HCT116 (cell line): ENCODE results near the gene BEND5. TPM values are rescaled to one million over a fixed set of nuclear protein-coding genes. Genes with fewer than 3 reads are reported as not detected.

Experiments used
- ATAC-seq: fragments of 200-7000 bp; cut with Tn5 transposase; 2 replicates; pipeline ENCODE4 v1.9.1; 2020; ENCODE audit warnings: mild to moderate bottlenecking, moderate library complexity
- BruUV-seq: library from RNA; stranded (reverse); fragments of 400-500 nt; replicated peaks from 2 replicates; lab custom pipeline; 2021; lab: Mats Ljungman, UMichigan
- CTCF ChIA-PET: fragments of 300-600 bp; sonication (Branson Sonifier 250); formaldehyde crosslinking; loops from one replicate; lab custom pipeline; 2021; ENCODE audit warnings: antibody characterized with exemption; lab: Charles Lee
- POLR2A ChIA-PET: fragments of 300-600, 350-600 bp; sonication (Branson Sonifier 250); formaldehyde crosslinking; loops from one replicate; lab custom pipeline; 2021; ENCODE audit warnings: antibody characterized with exemption; lab: Charles Lee
- RAD21 ChIA-PET, 2 experiments: fragments of 300-600 bp; sonication (Branson Sonifier 250); formaldehyde crosslinking; loops; one replicate each; lab custom pipeline; 2023; ENCODE audit warnings: low total read pairs in 2 of 2; ENCODE audit not compliant: uncharacterized antibody in 2 of 2, unreplicated experiment in 2 of 2, low non-redundant PET in 1 of 2; lab: Charles Lee
- DNase-seq: peaks from one replicate; pipeline ENCODE4 v3.0.0-alpha.2; 2010; ENCODE audit warnings: low read depth, low spot score
- H2AFZ ChIP-seq: fragments of 200-600 bp; shearing (Covaris generic), sonication (generic); 2 replicates; pipeline ENCODE4 v1.6.1; 2017; ENCODE audit warnings: low read depth, mixed run types, mixed read lengths, antibody characterized with exemption, low read length; ENCODE audit not compliant: poor library complexity, severe bottlenecking
- H3K27ac ChIP-seq: 2 replicates; pipeline ENCODE4 v1.5.1; 2012; ENCODE audit warnings: low read depth, low read length
- H3K27me3 ChIP-seq: fragments of 200-600 bp; sonication (generic); 2 replicates; pipeline ENCODE4 v1.6.1; 2016; ENCODE audit warnings: mixed run types, low read length, mixed read lengths; ENCODE audit not compliant: insufficient read depth
- H3K36me3 ChIP-seq, 2 experiments: fragments of 200-500 bp in 1 of 2; fragments of 200-600 bp in 1 of 2; sonication (Bioruptor generic) in 1 of 2; sonication (generic) in 1 of 2; 2 replicates each; pipeline versions ENCODE4 v1.5.1 to v1.6.1; 2014 to 2016; ENCODE audit warnings: low read length in 2 of 2, inconsistent platforms in 1 of 2, mixed read lengths in 1 of 2, mixed run types in 1 of 2; ENCODE audit not compliant: insufficient read depth in 2 of 2, control insufficient read depth in 1 of 2
- H3K4me1 ChIP-seq, 2 experiments: fragments of 200-600 bp in 1 of 2; sonication (generic) in 1 of 2; 2 replicates each; pipeline versions ENCODE4 v1.5.1 to v1.6.1; 2012 to 2017; ENCODE audit warnings: low read length in 2 of 2, inconsistent platforms in 1 of 2, mild to moderate bottlenecking in 1 of 2, mixed read lengths in 1 of 2, mixed run types in 1 of 2, moderate library complexity in 1 of 2; ENCODE audit not compliant: insufficient read depth in 2 of 2, control insufficient read depth in 1 of 2
- H3K4me2 ChIP-seq: fragments of 200-600 bp; sonication (generic); 2 replicates; pipeline ENCODE4 v1.6.1; 2017; ENCODE audit warnings: mixed run types, low read length, mixed read lengths
- H3K4me3 ChIP-seq, 2 experiments: fragments of 200-600 bp in 1 of 2; sonication (generic) in 1 of 2; replicated peaks in 1 of 2; 2 replicates each; pipeline ENCODE4 v1.5.1; 2011 to 2016; ENCODE audit warnings: low read length in 2 of 2, control low read depth in 1 of 2, low read depth in 1 of 2, mild to moderate bottlenecking in 1 of 2, mixed read lengths in 1 of 2, mixed run types in 1 of 2
- H3K79me2 ChIP-seq: fragments of 200-600 bp; sonication (generic); 2 replicates; pipeline ENCODE4 v1.6.1; 2017; ENCODE audit warnings: mild to moderate bottlenecking, mixed run types, low read length, moderate library complexity, mixed read lengths; ENCODE audit not compliant: insufficient read depth
- H3K9ac ChIP-seq: fragments of 200-600 bp; sonication (generic); 2 replicates; pipeline ENCODE4 v1.6.1; 2016; ENCODE audit warnings: low read length, mixed read lengths
- H3K9me2 ChIP-seq: fragments of 200-600 bp; sonication (generic), shearing (Covaris generic); 2 replicates; pipeline ENCODE4 v1.6.1; 2017; ENCODE audit warnings: mixed run types, mild to moderate bottlenecking, moderate library complexity; ENCODE audit not compliant: insufficient read depth
- H3K9me3 ChIP-seq, 2 experiments: fragments of 200-500 bp in 1 of 2; fragments of 200-600 bp in 1 of 2; sonication (Bioruptor generic) in 1 of 2; sonication (generic) in 1 of 2; 2 replicates each; pipeline ENCODE4 v1.6.1; 2014 to 2017; ENCODE audit warnings: low read length in 2 of 2, mixed read lengths in 2 of 2, inconsistent platforms in 1 of 2, low read depth in 1 of 2, mild to moderate bottlenecking in 1 of 2, mixed run types in 1 of 2, moderate library complexity in 1 of 2; ENCODE audit not compliant: control insufficient read depth in 1 of 2, insufficient read depth in 1 of 2
- H4K20me1 ChIP-seq: fragments of 200-600 bp; sonication (generic), shearing (Covaris generic); 2 replicates; pipeline ENCODE4 v1.6.1; 2017; ENCODE audit warnings: mixed run types, mild to moderate bottlenecking, moderate library complexity; ENCODE audit not compliant: insufficient read depth
- ATF3 ChIP-seq: IDR thresholded peaks from 2 replicates; pipeline ENCODE4 v1.6.1; 2012
- CBX3 ChIP-seq: IDR thresholded peaks from 2 replicates; pipeline ENCODE4 v1.6.1; 2012; ENCODE audit warnings: low read depth
- EGR1 ChIP-seq: IDR thresholded peaks from 2 replicates; pipeline ENCODE4 v1.6.1; 2012; ENCODE audit warnings: low read depth
- ELF1 ChIP-seq: IDR thresholded peaks from 2 replicates; pipeline ENCODE4 v1.6.1; 2012; ENCODE audit warnings: low read depth, borderline replicate concordance
- EZH2 ChIP-seq: fragments of 200-600 bp; sonication (generic); IDR thresholded peaks from 2 replicates; pipeline ENCODE4 v1.6.1; 2017; ENCODE audit warnings: antibody characterized with exemption, mixed run types
- FOSL1 ChIP-seq: IDR thresholded peaks from 2 replicates; pipeline ENCODE4 v1.6.1; 2012; ENCODE audit warnings: low read depth
- MAX ChIP-seq: IDR thresholded peaks from 2 replicates; pipeline ENCODE4 v1.6.1; 2012
- POLR2A ChIP-seq: IDR thresholded peaks from 2 replicates; pipeline ENCODE4 v1.7.0; 2011; ENCODE audit warnings: borderline replicate concordance; ENCODE audit not compliant: insufficient read depth, insufficient read length; ENCODE audit errors: extremely low read depth
- POLR2AphosphoS5 ChIP-seq: IDR thresholded peaks from 2 replicates; pipeline ENCODE4 v1.6.1; 2011; ENCODE audit warnings: mild to moderate bottlenecking, low read depth, low read length, moderate library complexity
- SIN3A ChIP-seq: IDR thresholded peaks from 2 replicates; pipeline ENCODE4 v1.6.1; 2012; ENCODE audit warnings: low read depth
- SP1 ChIP-seq: IDR thresholded peaks from 2 replicates; pipeline ENCODE4 v1.6.1; 2012; ENCODE audit warnings: low read depth
- TCF7L2 ChIP-seq: IDR thresholded peaks from 2 replicates; pipeline ENCODE4 v1.7.0; 2011; ENCODE audit warnings: borderline replicate concordance, inconsistent platforms; ENCODE audit not compliant: insufficient read depth, insufficient read length; ENCODE audit errors: extremely low read depth
- YY1 ChIP-seq: IDR thresholded peaks from 2 replicates; pipeline ENCODE4 v1.6.1; 2011; ENCODE audit warnings: low read length, low read depth, moderate library complexity, mild to moderate bottlenecking; ENCODE audit not compliant: insufficient replicate concordance; ENCODE audit errors: extremely low read depth
- ZBTB33 ChIP-seq: IDR thresholded peaks from 2 replicates; pipeline ENCODE4 v1.6.1; 2011; ENCODE audit warnings: mild to moderate bottlenecking, low read length, moderate library complexity; ENCODE audit not compliant: insufficient replicate concordance; ENCODE audit errors: extremely low read depth
- intact Hi-C: fragments of 100-400 bp; cut with micrococcal nuclease; formaldehyde crosslinking; loops from 2 replicates; pipeline ENCODE4 v1.10.0; 2022
- total RNA-seq: library from RNA; stranded (reverse); gene quantifications from one replicate; pipeline ENCODE4 v1.2.1, GENCODE V29; 2021; ENCODE audit not compliant: unreplicated experiment

The BEND5 gene
- total RNA-seq, 1 experiment from 2014 or later: not detected

- TF ChIP-seq ATF3: no peak
- TF ChIP-seq EZH2: no peak
- no peak for TF ChIP-seq ZBTB33
- TF ChIP-seq ELF1: no peak
- TF ChIP-seq TCF7L2: no peak
- no peak for TF ChIP-seq FOSL1
- TF ChIP-seq YY1: no peak
- no peak for TF ChIP-seq POLR2AphosphoS5
- TF ChIP-seq, all 23 proteins: peak for 0
Measured at GRCh38 chr1:48679859-48680258, 96.8 kb downstream of the BEND5 start (continued).

- ChIA-PET CTCF (no interaction called here), RAD21 (no interaction called here), POLR2A (no interaction called here)
- Histone ChIP-seq H3K9me2 (no peaks in the 10 kb centered on the region), H3K9ac (no peak overlapping the region), H3K27me3 (peaks cover 26% of the 10 kb centered on the region), H3K36me3 (no peaks in the 10 kb centered on the region), H3K4me2 (no peak overlapping the region), H4K20me1 (no peaks in the 10 kb centered on the region), H2AFZ (no peak overlapping the region), H3K79me2 (no peaks in the 10 kb centered on the region), H3K9me3 (no peaks in the 10 kb centered on the region), H3K4me3 (no peak overlapping the region), H3K4me1 (no peaks in the 10 kb centered on the region), H3K27ac (no peak overlapping the region)
- ATAC-seq: no peak
- intact Hi-C loops: loop anchor here (5.0 kb wide), 1 partner anchor 1653 kb away; no protein-coding TSS in a partner anchor
- no peak for DNase-seq
- TF ChIP-seq CBX3: no peak
- TF ChIP-seq MAX: no peak
- TF ChIP-seq TCF7L2: no peak
- no peak for TF ChIP-seq SP1
- no peak for TF ChIP-seq EGR1
- TF ChIP-seq SIN3A: no peak
- no peak for TF ChIP-seq POLR2A
- BruUV-seq: no TSS peak
Measured at GRCh38 chr1:48678710-48679505, 97.8 kb downstream of the BEND5 start.
